ENCODE measurements around the gene ANK2. TPM values are rescaled to one million over a fixed set of nuclear protein-coding genes. Genes with fewer than 3 reads are reported as not detected.

Gene ANK2
- total RNA-seq, 6 experiments from 2014 or later: 1.4 to 9.0 (median 2.3) TPM

GRCh38 chr4:113405874-113406722 lies 356.6 kb downstream of the ANK2 start:
- no peak for TF ChIP-seq CTCF (IDR thresholded peaks at IDR 0.05)
- no peak overlapping the region for H3K4me3 Mint-ChIP-seq
- no peaks in the 10 kb centered on the region for H3K36me3 Mint-ChIP-seq (ENCODE audit: low read depth)
- no peak for DNase-seq
- H3K9me3 Mint-ChIP-seq: no peaks in the 10 kb centered on the region
- H3K27ac Mint-ChIP-seq: no peak overlapping the region
- H3K4me1 Mint-ChIP-seq (ENCODE audit: low read depth): peaks cover 7% of the 10 kb centered on the region
- no peaks in the 10 kb centered on the region; the same call in 1 of the 2 replicates for H3K27me3 Mint-ChIP-seq (ENCODE audit: insufficient read depth)

- DNase-seq: no peak
- no peak for TF ChIP-seq CTCF (IDR thresholded peaks at IDR 0.05)
- Mint-ChIP-seq H3K4me3 (no peak overlapping the region), H3K9me3 (peaks cover 3% of the 10 kb centered on the region; the same call in 1 of the 2 replicates), H3K27me3 (ENCODE audit: insufficient read depth) (no peaks in the 10 kb centered on the region), H3K27ac (no peak overlapping the region), H3K36me3 (ENCODE audit: low read depth) (no peaks in the 10 kb centered on the region), H3K4me1 (ENCODE audit: low read depth) (peaks cover 13% of the 10 kb centered on the region)
These were observed 357.2 kb downstream of the ANK2 start for GRCh38 chr4:113406723-113407016.

- DNase-seq: no peak
- Mint-ChIP-seq H3K27me3 (ENCODE audit: insufficient read depth) (no peaks in the 10 kb centered on the region), H3K36me3 (ENCODE audit: low read depth) (no peaks in the 10 kb centered on the region), H3K9me3 (peaks cover 4% of the 10 kb centered on the region; the same call in 1 of the 2 replicates), H3K4me1 (ENCODE audit: low read depth) (peaks cover 17% of the 10 kb centered on the region), H3K27ac (no peak overlapping the region), H3K4me3 (no peak overlapping the region)
- no peak for TF ChIP-seq CTCF (IDR thresholded peaks at IDR 0.05)
These were observed 358.0 kb downstream of the ANK2 start for GRCh38 chr4:113407409-113407808.

GRCh38 chr4:113409181-113409580 lies 359.7 kb downstream of the ANK2 start:
- Mint-ChIP-seq H3K4me1 (ENCODE audit: low read depth) (peaks cover 17% of the 10 kb centered on the region), H3K27me3 (ENCODE audit: insufficient read depth) (no peaks in the 10 kb centered on the region), H3K4me3 (no peak overlapping the region), H3K36me3 (ENCODE audit: low read depth) (no peaks in the 10 kb centered on the region), H3K27ac (no peak overlapping the region), H3K9me3 (peaks cover 4% of the 10 kb centered on the region; the same call in 1 of the 2 replicates)
- no peak for DNase-seq
- TF ChIP-seq CTCF (IDR thresholded peaks at IDR 0.05): no peak

GRCh38 chr4:113410686-113411085 lies 361.2 kb downstream of the ANK2 start:
- H3K4me1 Mint-ChIP-seq (ENCODE audit: low read depth): peaks cover 17% of the 10 kb centered on the region
- H3K36me3 Mint-ChIP-seq (ENCODE audit: low read depth): no peaks in the 10 kb centered on the region
- H3K9me3 Mint-ChIP-seq: peaks cover 4% of the 10 kb centered on the region; the same call in 1 of the 2 replicates
- DNase-seq: no peak
- TF ChIP-seq CTCF (IDR thresholded peaks at IDR 0.05): no peak
- no peak overlapping the region for H3K4me3 Mint-ChIP-seq
- no peaks in the 10 kb centered on the region for H3K27me3 Mint-ChIP-seq (ENCODE audit: insufficient read depth)
- H3K27ac Mint-ChIP-seq: no peak overlapping the region
